DMS53 (cell line): Measurements from ENCODE around the gene ENPP7.
"Not testable (repeated sequence)": the region's sequence is repeated elsewhere in the genome, so short reads cannot be mapped to it uniquely, and the experiment has no call there.

Experiments
- DNase-seq: peaks from one replicate; lab custom pipeline; 2025; lab: John Stamatoyannopoulos, UW

The ENPP7 gene

DNA sequence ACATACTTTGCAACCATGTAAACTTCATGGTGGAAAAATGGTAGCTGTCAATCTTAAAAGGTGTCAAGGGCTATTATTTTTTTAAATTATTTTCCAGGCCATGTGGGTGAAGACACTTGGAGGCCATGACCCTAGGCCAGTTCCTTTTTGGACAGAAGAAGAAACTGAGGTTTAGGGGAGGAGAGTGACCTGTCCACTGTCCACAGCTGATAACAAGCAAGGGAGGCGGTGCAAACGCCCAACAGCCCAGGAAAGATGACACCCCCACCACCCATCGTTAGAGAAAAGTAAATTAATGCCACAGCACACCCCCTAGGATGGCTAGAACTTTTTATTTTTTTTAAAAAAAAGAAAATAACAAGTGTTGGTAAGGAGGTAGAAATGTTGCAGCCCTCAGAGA lies 19.2 kb downstream of the ENPP7 start:
- no peak for DNase-seq

DNA sequence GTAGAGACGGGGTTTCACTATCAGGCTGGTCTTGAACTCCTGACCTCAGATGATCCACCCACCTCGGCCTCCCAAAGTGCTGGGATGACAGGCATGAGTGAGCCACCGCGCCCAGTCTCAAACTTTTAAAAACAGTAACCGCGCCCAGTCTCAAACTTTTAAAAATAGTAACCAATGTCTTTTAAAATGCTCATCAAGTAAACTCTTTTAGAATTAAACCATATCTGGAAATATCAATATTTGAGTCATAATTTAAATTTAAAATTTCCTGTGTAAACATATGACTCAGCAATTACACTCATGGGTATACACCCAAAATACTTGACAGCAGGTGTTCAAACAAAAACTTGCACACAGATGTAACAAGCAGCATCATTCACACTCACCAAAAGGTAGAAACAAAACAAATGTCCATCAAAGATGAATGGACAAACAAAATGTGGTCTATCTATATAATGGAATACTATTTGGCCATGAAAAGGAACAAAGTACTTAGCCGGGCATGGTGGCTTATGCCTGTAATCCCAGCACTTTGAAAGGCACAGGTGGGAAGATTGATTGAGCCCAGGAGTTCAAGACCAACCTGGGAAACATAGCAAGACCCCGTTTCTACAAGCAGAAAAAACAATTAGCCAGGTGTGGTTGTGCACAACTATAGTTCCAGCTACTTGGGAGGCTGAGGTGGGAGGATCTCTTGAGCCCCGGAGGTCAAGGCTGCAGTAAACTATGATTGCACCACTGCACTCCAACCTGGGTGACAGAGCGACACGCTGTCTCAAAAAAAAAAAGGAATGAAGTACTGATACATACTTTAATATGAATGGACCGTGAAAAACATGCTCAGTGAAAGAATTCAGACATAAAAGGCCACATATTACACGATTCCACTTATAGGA lies 20.2 kb downstream of the ENPP7 start:
- DNase-seq, result peak; percentile 81

DNA sequence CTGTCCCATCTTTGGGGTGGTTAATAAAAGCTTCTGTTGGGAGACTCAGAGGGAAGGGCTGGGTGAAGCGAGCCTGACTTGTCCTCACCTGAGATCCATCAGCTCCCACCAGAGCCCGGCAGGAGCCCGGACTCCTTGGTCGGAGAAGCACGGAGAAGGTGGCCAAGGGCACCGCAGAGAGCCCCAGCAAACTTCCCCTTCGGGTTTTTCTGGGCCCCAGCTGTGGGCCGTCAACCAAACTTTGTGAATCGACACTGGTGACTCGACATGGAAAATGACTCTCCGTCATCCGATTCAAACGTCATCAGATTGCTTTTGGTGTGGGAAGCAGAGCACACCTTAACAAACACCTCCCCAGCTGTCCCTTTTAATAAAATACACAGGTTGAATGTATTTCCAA lies 21.4 kb downstream of the ENPP7 start:
- DNase-seq, result no peak

- no peak for DNase-seq
Observed at GRCh38 chr17:79754370-79754769, 23.6 kb downstream of the ENPP7 start.

GRCh38 chr17:79754903-79755302 lies 24.2 kb downstream of the ENPP7 start:
- DNase-seq, result not testable (repeated sequence)

GRCh38 chr17:79755591-79755990 lies 24.8 kb downstream of the ENPP7 start:
- no peak for DNase-seq

- DNase-seq, result no peak
Observed at GRCh38 chr17:79757140-79757745, 26.5 kb downstream of the ENPP7 start.

DNA sequence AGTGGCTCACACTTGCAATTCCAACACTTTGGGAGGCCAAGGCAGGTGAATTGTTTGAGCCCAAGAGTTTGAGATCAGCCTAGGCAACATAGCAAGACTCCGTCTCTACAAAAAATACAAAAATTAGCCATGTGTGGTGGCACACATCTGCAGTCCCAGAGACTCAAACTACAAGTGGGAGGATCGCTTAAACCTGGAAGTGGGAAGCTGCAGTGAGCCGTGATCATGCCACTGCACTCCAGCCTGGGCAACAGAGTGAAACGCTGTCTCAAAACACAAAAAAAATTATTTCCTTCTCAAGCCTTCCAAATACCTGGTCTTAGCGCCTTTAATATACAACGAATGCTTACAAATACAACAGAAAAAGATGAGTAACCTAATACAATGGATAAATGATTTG lies 27.5 kb downstream of the ENPP7 start:
- no peak for DNase-seq

DNA sequence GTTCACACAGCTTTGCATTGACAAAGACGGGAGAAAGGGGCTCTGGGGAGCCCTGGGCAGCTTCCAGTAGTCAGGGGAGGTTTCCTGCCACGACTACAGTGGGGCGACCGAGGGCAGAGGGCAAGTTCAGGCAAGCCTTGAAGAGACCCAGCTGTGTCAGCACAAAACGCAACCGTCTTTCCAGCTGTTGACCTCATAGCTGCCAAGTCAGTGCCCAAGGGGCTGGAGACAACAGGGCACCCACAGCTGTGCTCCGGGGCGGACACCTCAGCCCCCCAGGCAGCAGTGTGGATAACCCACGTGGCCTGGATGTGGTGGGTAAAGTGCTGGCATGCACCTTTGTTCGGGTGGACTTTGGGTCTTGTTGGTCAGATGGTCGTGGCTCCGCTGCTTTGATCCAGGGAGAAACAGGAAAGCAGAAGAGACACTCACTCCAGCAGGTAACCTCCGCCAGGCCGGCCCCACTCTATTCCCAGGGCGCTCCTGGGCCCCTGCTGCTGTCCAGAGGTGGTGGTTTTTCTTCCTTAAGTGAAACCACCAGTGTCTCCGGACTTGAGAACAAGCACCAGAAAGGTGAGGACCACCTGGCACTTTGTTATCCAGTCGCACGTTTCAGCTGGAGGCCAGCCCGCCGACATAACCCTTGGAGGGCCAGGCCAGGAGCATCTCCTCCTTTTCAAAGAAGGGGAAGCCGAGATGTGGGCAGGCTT lies 29.6 kb downstream of the ENPP7 start:
- no peak for DNase-seq

GRCh38 chr17:79761894-79762589 lies 31.3 kb downstream of the ENPP7 start:
- no peak for DNase-seq

DNA sequence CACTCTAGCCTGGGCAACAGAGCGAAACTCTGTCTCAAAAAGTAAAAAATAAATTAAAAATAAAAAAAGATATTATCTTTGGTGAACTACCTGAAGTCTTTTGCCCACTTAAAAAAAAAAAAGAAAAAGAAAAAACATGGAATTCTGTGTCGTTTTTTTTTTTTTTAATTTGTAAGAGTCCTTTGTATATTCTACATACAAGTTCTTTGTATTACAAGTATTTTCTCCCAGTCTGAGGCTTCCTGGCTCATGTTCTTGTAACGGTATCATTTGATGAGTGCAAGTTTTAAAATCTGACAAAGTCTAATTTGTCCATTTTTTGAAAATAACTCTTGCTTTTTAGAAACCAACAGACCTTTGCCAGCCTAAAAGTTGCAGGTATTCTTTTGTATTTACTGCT lies 35.0 kb downstream of the ENPP7 start:
- DNase-seq, result no peak

- no peak for DNase-seq
Observed at GRCh38 chr17:79769570-79770506, 39.1 kb downstream of the ENPP7 start.

DNA sequence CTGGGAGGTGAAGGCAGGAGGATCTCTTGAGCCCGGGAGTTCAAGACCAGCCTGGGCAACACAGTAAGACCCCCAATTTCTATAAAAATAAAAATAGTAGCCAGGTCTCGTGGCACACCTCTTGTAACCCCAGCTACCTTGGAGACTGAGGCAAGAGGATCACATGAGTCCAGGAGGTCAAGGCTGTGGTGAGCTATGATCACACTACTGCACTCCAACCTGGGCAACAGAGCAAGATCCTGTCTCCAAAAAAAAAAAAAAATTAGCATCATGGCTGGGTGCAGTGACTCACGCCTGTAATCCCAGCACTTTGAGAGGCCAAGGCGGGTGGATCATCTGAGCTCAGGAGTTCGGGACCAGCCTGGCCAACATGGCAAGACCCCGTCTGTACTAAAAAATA lies 40.5 kb downstream of the ENPP7 start:
- DNase-seq, result no peak

DNA sequence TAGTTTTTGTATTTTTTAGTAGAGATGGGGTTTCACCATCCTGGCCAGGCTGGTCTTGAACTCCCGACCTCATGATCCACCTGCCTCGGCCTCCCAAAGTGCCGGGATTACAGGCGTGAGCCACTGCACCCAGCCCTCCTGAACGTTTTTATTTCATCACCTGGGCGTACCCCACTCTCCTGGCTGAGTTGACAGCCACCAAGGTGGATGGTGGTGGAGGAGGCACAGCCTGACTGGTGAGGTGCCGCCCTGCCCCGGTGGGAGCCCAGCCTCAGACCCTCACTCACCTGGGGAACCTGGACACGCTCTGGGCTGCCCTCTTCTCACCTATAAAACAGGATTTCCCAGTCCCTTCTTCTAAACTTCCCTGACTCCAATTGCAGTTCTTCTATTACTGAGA lies 42.0 kb downstream of the ENPP7 start:
- DNase-seq, result not testable (repeated sequence)

DNA sequence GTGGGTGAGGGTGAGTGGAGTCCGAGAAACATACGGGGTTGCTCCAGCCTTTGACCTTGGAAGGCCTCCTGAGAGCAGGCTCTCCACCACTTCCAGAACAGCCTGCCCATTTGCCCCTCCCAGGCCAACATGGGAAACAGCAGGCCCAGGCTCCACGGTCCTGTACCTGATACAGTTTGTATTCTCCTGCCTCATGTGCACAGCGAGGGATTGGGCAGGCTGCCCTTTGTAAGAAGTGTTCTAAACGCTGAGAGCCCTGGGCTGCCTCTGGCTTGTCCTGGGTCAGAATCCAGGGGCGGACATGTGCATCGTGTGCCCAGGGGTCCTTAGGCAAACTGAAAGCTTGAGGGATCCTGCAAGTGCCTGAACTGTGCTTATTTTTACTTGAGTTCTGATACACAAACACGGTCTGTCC lies 43.8 kb downstream of the ENPP7 start:
- no peak for DNase-seq

DNA sequence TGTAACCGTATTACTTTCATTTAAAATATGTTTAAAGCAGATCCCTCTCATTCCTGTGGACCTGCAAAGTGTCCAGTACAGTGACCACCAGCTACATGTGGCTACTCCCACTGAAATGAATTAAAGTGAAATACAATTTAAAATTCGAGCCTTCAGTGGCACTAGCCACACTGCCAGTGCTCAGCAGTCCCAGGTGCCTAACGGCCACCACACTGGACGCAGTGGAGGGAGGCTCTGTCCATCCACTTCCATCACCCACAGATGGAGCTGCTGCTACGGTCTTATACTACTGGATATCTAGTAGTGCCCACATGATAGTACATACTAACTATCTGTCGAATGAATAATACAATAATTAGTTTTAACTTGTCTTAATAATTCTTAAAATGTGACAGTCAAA lies 44.9 kb downstream of the ENPP7 start:
- no peak for DNase-seq

- DNase-seq, result no peak
Observed at GRCh38 chr17:79776376-79777119, 45.8 kb downstream of the ENPP7 start.

DNA sequence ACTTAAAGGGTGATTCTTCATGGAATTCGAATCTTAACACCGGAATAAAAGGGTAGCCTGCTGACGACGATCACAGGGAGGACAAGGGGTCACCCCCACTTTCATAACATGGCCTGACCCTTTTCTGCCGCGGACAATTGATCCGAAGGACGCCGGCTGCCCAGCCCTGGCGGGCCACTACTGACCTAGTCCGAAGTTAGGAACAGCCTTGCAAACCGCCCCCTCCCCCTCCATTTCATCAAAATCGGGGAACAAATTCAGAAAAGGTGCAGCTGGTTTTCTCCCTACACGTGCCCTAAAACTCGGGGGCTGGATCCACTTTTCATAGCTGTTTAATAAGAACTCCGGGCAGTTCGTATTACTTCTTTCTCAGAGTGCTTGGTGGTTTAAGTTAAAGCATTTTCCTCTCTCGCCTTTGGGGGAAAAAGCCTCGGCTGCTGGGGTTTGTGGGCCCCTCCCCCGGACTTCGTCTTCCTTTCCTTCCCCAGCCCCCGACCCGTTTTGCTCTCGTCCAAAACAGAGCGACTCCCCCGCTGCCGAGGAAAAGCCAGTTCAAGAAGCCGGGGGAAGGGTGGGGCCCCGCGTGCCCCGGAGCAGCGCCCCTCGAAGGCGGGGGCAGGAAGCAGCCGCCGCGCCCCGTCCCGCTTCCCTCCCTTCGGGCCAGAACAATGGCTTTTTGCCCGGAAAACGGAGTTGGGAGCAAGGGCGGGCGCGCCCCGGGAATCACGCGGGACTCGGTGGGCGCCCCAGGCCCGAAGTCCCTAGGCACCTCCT lies 46.6 kb downstream of the ENPP7 start:
- DNase-seq, result peak; percentile 67

DNA sequence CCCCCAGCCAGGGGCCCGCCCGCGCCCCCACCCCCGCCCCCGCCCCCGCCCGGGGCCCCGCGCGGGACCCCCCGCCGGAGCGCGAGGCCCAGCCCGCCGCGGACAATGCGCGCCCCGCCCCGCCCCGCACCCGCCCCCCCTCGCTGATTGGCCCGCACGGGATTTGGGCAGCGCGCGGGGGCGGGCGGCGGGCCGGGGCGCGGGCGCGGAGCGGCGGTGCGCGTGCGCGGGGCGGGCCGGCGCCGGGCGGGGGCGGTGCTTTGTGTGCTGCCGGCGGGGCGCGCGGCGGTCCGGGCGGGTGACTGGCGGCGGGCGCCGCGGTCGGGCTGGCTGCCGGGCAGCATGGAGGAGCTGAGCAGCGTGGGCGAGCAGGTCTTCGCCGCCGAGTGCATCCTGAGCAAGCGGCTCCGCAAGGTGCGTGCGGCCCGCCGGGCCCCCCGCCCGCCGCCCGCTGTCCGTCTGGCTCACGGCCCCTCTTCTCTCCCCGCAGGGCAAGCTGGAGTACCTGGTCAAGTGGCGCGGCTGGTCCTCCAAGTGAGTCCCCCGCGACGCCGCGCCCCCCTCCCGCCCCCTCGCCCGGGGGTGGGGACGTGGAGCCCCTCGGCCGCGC lies 47.3 kb downstream of the ENPP7 start, which contains the start of gene CBX2:
CBX2 (plus strand) TSS at position 255 of the 610 bp plus-strand sequence; CDS start at position 343, 88 bp downstream.
- peak; percentile 87 for DNase-seq
